ENCODE results near the gene ATAD2B.

DNA sequence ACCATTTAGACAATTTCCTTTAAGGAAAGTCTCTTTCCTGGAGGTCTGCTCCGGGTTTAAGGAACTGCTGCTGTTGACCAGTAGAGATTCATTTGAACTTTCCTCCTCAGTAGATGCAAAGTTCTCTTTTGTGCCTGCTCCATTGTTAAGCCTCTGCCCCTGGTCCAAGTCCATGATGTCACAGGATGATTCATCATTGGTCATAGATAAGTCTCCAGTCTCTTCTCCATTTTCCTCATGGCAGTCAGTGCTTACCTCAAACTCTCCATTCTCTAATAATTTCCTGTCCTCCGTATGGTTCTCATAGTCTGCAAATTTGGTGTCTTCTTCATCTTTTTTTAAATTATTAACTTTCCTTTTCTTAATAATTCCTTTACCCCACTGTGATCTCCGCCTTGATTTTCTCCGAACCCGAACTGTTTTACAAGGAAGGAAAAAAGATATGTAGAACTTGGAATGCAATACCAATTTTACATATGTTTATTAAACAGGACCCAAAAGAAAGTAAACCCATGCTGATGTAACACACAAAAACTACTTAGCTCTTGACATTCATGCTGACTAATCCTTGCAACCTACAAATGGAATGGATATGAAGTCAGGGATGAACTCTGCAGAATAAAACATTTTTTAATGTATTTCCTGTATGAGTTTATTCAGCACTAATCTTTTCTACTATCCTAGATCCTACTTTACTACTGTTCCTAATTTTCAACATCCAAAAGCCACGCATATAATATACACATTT, 169.1 kb downstream of the ATAD2B start:
- TF ChIP-seq, protein P1, sequence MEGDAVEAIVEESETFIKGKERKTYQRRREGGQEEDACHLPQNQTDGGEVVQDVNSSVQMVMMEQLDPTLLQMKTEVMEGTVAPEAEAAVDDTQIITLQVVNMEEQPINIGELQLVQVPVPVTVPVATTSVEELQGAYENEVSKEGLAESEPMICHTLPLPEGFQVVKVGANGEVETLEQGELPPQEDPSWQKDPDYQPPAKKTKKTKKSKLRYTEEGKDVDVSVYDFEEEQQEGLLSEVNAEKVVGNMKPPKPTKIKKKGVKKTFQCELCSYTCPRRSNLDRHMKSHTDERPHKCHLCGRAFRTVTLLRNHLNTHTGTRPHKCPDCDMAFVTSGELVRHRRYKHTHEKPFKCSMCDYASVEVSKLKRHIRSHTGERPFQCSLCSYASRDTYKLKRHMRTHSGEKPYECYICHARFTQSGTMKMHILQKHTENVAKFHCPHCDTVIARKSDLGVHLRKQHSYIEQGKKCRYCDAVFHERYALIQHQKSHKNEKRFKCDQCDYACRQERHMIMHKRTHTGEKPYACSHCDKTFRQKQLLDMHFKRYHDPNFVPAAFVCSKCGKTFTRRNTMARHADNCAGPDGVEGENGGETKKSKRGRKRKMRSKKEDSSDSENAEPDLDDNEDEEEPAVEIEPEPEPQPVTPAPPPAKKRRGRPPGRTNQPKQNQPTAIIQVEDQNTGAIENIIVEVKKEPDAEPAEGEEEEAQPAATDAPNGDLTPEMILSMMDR (IDR thresholded peaks at IDR 0.05 in 4 of 5, conservative IDR thresholded peaks at IDR 0.05 in 1 of 5), result no peak
- TF ChIP-seq POLR2A (IDR thresholded peaks at IDR 0.05), result no peak

All from gastrocnemius medialis (tissue), 4 donors.